GM21576 (cell line): Measurements from ENCODE around the gene EPHA5.
"Not testable (repeated sequence)": the region's sequence is repeated elsewhere in the genome, so short reads cannot be mapped to it uniquely, and the experiment has no call there.

Source experiments
- ATAC-seq: cut with Tn5 transposase; IDR thresholded peaks from one replicate; pipeline ENCODE4 v1.9.1; 2021; ENCODE audit warnings: mild to moderate bottlenecking, moderate library complexity; ENCODE audit not compliant: unreplicated experiment

EPHA5 gene

GRCh38 chr4:65386927-65387326 is 283.4 kb downstream of the EPHA5 start:
- no peak for ATAC-seq

GRCh38 chr4:65383589-65384305 is 286.5 kb downstream of the EPHA5 start:
- ATAC-seq: no peak

GRCh38 chr4:65381648-65382047 is 288.6 kb downstream of the EPHA5 start:
- no peak for ATAC-seq

GRCh38 chr4:65370709-65371108 is 299.6 kb downstream of the EPHA5 start:
- ATAC-seq: no peak

- no peak for ATAC-seq
These were observed 303.0 kb downstream of the EPHA5 start for GRCh38 chr4:65367306-65367705.

GRCh38 chr4:65358914-65359313 is 311.4 kb downstream of the EPHA5 start:
- ATAC-seq: no peak

- no peak for ATAC-seq
These were observed 317.2 kb downstream of the EPHA5 start for GRCh38 chr4:65353098-65353497.

GRCh38 chr4:65344278-65344825 is 325.9 kb downstream of the EPHA5 start:
- ATAC-seq: no peak

- ATAC-seq: no peak
These were observed 326.9 kb downstream of the EPHA5 start for GRCh38 chr4:65343342-65343741.

- no peak for ATAC-seq
These were observed 328.7 kb downstream of the EPHA5 start for GRCh38 chr4:65341557-65341956.

- ATAC-seq: no peak
These were observed 329.7 kb downstream of the EPHA5 start for GRCh38 chr4:65340382-65341109.

- no peak for ATAC-seq
These were observed 332.9 kb downstream of the EPHA5 start for GRCh38 chr4:65337371-65337770.

GRCh38 chr4:65336465-65336864 is 333.8 kb downstream of the EPHA5 start:
- ATAC-seq: no peak

GRCh38 chr4:65316534-65316933 is 353.8 kb downstream of the EPHA5 start:
- no peak for ATAC-seq

- ATAC-seq: no peak
These were observed 359.2 kb downstream of the EPHA5 start for GRCh38 chr4:65311120-65311519.

- no peak for ATAC-seq
These were observed 359.7 kb downstream of the EPHA5 start for GRCh38 chr4:65310586-65310985.

- not testable (repeated sequence) for ATAC-seq
These were observed 361.7 kb downstream of the EPHA5 start for GRCh38 chr4:65308626-65309025.

- ATAC-seq: no peak
These were observed 368.1 kb downstream of the EPHA5 start for GRCh38 chr4:65302145-65302544.

- ATAC-seq: no peak
These were observed 374.0 kb downstream of the EPHA5 start for GRCh38 chr4:65296246-65296645.

GRCh38 chr4:65287071-65287470 is 383.2 kb downstream of the EPHA5 start:
- ATAC-seq: no peak
